Adrenal gland (tissue), 5 donors: ENCODE data around the gene DOK3.

Source experiments
- CTCF ChIP-seq, 6 experiments: fragments of 450-650 bp in 4 of 6; fragments of 200-600 bp in 2 of 6; sonication (generic) in 1 of 6; IDR thresholded peaks; 1 replicate in 5 of 6; 2 replicates in 1 of 6; pipeline versions ENCODE4 v1.5.1 to v1.8.0; 2016 to 2021; ENCODE audit warnings: antibody characterized with exemption in 6 of 6, mild to moderate bottlenecking in 2 of 6, moderate library complexity in 1 of 6
- POLR2A ChIP-seq, 2 donors: fragments of 450-650 bp; IDR thresholded peaks; one replicate each; pipeline ENCODE4 v1.6.1; 2017; ENCODE audit warnings: antibody characterized with exemption in 2 of 2, mild to moderate bottlenecking in 2 of 2, moderate library complexity in 1 of 2
- donor health status: DM: no; HTN: no; CAD: no.

GRCh38 chr5:177453852-177454396, 55.7 kb downstream of the DOK3 start:
- TF ChIP-seq POLR2A (IDR thresholded peaks at IDR 0.05) (peak in 1 of 2 donors; percentile 23), CTCF (IDR thresholded peaks at IDR 0.05) (no peak)
